HG03108 (cell line): ENCODE measurements around the gene ISM1.

Experiments used
- ATAC-seq: cut with Tn5 transposase; IDR thresholded peaks from one replicate; pipeline ENCODE4 v1.9.1; 2021; ENCODE audit warnings: moderate library complexity; ENCODE audit not compliant: unreplicated experiment

ISM1 gene

DNA sequence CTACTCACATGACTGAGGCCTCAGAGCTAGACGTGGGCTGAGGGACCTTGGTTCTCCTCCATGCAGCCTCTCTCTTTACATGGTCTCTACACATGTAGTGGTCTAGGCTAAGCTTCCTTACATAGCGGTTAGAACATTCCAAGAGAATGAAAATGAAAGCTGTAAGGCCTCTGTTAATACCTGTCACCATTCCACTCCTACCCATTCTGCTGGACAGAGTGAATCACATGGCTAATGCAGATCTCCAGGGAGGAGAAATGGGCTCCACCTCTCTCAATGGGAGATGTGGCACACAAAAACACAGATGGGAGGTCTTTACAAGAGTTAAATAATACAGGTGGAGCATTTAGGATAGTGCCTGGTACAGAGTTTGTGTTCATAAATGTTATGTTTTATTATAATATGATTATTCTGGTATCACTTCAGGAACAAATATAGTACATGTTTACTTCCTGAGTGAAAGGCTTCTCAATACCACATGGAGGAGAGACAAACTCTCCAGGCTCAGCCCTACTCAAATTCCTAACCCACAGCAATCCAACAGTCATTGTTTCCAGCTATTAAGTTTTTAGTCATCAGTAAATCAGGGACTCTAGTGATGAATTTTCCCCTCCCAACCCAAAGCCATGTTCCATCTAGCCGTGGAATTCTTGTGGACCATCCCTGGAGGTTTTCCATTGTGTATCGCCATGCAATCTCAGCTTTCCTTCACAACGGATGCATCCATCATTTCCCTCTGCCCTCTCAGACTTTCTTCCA lies 57.9 kb downstream of the ISM1 start:
- ATAC-seq: no peak

DNA sequence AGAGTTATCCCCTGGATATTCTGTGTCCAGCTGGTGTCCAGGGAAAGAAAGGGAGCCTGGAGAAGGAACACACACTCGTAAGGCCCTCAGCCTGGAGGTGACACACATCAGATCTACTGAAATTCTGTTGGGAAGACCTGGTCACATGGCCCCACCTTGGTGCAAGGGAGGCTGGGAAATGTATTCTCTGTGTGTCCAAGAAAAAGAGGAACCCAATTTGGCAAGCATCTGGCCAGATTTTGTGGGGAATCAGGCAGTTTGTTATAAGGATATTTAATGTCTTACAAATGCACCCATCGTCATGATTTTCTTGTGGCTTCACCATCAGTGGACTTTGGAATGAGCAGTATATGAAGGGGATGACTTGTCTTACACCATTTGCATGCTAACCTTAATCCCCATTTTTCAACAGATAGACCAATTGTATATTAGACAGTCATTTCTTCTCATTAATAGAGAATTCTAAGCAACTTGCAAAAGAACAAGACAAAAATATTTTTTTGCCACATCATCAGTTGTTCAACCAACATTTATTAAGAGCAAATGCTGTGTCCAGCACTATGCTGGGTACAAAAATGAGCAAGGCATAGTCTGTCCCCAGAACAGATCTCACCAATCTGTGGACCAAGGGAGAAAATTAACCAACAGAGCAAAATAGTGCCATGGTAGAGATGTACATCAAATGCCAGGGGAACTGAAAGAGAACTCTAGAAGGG lies 59.7 kb downstream of the ISM1 start:
- ATAC-seq: no peak

DNA sequence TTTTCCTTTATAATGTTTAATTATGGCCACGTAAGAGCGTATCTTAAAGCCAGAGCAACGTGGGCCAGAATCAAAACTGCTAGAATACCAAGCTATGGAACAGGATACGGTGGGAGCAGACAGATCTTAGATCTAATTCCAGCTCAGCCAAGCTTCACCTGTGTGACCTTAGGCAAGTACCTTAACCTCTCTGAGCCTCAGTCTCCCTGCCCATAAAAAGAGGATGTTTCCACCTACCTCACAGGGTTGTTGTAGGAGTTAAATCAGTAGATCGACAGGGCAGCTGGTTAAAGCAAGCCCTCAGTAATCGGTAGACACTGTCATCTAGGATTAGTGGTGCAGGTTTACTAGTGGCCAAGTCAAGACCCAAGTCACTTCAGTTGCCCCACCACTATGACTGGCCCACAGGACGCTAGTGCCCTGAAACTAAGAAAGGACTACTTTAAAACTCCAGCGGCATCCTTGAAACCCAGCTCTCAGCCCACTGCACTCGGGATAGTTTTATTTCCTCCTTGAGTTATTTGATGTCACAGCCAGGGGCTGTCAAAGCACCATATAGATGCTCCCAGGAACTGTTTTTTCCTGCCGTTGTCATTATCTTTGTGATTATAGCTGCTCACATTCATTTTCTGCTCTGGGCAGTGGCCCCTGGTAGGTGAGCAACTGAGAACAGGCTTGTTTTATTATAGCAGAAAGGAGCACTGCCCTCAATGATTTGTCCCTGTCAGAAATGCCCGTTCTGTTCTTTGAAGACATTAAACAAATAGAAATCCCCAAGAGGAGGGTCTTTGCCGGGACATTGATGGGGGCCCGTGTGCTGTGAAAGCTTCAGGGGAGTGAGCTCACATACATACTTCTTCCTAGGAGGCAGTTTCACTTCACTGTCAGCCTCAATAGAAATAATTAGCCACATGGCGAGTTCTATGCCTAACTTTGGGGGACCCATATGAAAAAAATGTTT lies 63.1 kb downstream of the ISM1 start:
- no peak for ATAC-seq

DNA sequence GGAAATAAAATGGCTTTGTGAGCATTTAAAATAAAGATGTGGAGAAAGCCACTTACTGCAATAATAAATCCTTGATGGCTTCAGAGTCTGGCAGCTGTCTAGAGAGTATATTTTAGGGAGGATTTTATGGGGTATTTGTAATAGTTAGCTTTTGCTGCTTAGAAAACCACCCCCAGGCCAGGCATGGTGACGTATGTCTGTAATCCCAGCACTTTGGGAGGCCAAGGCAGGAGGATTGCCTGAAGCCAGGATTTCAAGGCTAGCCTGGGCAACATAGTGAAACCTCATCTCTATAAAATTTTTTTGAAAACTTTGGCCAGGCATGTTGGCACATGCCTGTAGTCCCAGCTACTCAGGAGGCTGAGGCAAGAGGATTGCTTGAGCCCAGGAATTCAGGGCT lies 63.8 kb downstream of the ISM1 start:
- no peak for ATAC-seq

DNA sequence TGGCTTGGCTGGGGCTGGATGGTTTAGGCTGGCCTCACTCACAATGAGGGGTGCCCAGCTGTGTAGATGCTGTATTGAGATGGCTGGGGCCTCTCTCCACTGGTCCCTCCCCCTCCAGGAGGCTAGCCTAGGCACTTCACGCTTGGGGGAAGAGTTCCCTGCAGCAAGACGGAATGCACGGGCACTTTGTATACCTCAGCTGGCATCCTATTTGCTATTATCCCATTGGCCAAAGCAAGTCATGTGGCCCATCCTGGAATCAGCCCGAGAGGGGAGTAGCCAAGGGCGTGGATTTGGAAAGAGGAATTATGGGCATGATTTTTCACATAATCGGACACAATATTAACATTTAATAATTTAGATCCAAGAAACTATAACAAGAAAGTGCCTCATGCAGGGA lies 64.3 kb downstream of the ISM1 start:
- ATAC-seq: no peak

DNA sequence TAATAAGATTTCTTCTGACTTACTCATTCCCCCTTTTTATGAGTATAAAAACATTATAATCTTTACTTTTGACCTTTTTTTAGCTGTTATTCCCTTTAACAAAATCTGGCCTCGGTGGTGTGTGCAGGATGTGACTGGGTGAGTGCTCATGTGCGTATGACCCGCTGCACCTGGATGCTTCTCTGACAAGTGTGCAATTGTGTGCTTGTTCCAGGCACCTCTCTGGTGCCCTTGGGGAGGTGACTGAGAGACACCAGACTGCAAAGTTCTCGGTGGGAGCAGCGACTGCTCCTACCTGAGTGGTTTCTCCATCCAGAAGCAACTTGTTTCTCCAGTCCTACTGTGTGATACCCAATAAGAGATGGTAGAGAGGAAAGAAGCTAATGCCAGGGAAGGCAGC lies 65.0 kb downstream of the ISM1 start:
- no peak for ATAC-seq

DNA sequence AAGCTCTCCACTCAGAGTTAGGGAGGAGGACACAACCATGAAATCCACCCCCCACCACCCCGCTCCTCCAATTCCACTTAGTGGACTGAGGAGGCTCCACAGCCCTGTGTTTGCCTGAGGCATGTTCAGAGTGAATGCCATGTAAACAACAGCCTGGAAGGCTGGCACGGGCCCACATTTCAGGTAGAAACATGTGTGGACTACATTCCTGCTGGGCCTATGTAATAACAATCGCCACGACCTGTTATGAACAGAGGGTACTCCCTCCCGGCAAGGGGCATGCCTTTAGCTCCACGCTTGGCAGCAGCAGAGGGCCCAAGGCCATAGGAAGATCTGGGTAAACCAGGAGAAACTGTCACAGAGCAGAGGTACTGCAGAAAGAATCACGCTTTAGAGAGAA lies 65.5 kb downstream of the ISM1 start:
- no peak for ATAC-seq

DNA sequence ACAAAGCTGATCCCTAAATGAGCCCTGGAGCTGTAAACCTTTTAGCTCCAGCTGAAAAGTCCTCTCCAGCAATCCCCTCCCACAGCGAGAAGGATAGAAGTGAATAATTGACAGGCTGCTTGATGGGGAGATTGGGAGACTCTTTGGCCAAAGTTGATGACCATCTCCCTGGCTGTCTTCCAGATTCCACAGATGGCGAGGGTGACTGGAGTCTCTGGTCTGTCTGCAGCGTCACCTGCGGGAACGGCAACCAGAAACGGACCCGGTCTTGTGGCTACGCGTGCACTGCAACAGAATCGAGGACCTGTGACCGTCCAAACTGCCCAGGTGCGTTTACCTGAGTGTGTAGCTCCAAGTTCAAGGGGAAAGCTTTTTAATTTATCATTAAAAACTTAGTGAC lies 67.3 kb downstream of the ISM1 start:
- no peak for ATAC-seq

DNA sequence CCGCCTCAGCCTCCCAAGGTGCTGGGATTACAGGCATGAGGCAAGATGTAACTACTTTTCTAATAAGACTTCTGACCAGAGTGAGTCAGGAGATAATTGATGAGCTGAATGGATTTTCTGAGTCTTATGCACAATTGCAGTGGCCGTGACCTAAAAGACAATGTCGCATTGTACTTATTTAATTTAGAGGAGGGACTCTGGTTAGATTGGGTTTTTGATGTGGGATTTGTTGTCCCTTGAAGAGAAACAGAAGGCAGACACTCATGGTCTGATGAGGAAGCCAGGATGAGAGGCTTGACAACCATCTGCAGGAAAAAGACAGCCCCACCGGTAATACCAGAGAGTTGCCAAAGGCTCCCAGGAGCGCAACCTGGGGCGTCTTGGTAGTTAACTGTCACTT lies 68.0 kb downstream of the ISM1 start:
- no peak for ATAC-seq

DNA sequence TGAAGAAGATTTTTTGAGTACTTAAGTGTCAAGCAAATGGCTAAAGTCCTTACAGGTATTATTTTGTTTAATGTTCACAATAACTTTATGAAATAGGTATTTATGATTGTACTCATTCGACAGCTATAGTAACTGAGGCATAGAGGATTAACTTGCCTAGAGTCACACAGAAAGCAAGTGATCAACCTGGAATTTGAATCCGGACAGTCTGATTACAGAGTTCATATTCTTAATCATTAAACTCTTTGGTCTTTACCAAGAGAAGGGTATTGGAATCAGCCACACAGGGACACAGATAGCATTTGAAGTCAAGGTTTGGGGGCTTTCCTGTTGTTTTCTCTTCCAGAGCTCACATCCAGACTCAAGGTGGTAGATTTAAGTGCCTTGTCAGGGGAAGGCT lies 69.7 kb downstream of the ISM1 start:
- ATAC-seq: no peak

DNA sequence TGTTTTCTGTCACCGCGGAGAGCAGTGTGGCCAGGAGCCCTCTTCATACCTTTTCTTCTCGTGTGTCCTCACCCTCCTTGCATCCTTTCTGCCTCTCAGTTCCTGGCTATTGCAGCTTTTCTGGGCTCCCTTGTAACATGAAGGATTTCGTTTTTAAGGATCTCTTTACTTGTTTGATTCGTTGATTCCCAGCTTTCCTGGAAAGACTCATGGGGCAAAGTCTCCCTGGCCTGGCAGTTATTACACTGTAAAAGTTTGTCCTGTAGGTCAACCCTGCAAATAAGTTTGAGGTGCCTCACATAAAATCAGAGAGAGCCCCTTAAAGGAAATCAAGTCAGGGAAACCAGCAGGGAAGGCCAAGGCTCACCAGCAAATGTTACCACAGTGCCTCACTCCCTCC lies 70.1 kb downstream of the ISM1 start:
- no peak for ATAC-seq

DNA sequence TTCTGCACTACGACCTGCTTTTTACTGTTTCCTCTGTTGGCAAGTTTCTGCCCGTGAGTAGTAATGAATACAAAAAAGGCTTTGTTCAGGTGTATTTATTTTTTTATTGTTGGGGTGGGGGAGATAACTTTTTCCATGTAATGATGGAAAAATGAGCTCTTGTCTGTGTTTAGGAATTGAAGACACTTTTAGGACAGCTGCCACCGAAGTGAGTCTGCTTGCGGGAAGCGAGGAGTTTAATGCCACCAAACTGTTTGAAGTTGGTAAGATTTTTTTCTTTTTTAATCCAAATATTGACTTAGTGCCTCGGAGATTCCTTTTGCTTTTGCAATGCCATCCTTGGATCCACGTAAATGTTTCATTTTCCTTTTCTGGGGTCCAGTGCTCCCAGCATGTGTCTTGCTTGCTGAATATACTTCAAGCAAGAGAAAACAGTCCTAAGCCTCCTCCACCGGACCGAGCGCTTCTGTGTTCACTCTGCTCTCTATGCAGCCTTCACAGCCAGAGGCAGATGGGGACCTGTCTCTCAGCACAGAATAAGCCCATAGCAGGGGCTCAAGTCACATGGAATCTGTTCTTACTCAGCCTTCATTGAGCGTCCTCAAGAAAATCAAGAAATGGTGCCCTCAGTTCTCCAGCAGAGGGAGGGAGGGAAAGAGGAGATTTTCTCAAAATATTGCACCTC lies 71.3 kb downstream of the ISM1 start:
- no peak for ATAC-seq

DNA sequence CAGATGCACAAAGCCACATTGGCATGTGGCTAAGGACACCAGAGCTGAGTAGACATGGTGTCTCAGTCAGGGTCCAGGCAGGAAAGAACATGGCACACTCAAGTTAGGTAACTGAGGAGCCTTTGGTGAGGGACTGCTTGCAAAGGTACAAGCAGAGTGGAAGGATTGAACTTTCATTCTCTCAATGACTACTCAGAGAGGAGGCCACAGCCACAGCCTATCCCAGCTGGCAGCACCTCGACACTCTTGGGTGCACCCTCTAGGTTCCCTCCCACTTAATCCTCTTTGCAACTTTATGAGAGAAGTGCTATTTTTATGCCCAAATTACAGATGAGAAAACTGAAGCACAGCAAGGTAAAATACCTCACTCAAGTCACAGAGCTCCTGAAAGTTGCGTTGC lies 73.4 kb downstream of the ISM1 start:
- no peak for ATAC-seq

DNA sequence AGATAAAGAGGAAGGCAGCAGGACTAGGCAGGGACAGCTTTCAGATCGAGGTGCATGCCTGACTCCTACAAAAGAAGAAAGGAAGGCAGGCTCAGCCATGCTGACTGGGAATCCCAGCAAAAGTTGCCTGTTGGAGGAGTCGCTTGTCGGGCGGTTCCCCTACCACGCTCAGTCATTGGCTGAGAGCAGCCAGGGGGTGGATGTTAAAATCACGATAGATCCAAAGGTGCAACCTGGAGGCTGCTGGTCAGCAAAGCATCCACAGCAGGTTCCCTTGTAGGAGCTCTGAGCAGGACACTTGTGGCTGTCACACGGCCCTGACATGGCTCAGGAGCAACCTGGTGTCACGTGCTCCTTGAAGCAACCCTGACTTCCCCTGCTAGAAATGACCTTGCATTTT lies 74.6 kb downstream of the ISM1 start:
- ATAC-seq: no peak

DNA sequence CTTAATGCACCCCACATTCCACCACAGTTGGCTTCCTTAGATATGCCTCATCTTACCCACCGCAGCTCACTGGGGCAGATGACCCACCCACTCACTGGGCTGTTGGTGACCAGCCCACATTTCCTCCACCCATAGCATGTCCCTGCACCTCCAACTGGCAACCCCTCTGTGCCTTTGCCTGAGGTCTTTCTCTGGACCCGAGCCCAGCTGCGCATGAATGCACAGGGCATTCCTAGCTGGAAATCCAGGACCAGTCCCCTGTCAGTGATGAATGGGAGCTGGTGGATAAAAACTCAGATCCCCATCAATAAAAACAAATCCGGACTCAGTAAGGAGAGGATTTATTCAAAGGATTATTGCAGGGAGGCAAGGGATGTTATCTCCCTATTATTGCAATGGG lies 75.0 kb downstream of the ISM1 start:
- ATAC-seq: no peak

DNA sequence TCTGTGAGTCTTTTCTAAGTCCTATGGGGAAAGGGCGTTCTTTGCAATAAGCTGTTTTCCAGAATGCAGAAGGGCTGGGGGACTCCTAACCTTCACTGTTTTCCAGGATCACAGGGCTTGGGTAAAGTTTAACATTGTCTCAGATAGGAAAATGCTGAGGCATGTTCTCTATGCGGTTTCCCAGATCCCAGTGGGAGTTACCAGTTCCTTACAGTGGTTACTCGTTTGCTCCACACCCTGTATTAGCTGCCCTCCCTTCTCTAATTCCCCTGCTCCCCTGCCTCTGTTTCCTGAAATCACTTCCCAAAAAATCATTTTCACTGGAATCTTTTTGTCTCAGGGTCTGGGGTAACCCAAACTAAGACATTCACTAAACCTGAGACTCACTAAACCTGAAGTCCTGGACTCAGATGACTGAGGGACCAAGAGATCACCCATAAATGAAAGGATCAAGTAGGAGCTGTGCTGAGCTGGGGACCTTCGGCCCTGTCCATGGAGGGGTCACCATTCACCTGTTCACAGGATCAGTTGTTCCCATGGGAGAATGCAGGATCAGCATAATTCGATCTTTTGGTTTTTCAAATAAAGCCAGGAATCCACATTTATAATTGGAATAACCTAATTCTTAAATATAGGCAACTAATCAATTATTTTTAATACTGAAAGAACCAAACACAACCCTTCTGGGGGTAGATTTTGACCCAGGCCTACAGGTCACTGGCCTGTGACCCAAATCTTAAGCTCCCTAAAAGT lies 76.2 kb downstream of the ISM1 start:
- ATAC-seq: no peak

DNA sequence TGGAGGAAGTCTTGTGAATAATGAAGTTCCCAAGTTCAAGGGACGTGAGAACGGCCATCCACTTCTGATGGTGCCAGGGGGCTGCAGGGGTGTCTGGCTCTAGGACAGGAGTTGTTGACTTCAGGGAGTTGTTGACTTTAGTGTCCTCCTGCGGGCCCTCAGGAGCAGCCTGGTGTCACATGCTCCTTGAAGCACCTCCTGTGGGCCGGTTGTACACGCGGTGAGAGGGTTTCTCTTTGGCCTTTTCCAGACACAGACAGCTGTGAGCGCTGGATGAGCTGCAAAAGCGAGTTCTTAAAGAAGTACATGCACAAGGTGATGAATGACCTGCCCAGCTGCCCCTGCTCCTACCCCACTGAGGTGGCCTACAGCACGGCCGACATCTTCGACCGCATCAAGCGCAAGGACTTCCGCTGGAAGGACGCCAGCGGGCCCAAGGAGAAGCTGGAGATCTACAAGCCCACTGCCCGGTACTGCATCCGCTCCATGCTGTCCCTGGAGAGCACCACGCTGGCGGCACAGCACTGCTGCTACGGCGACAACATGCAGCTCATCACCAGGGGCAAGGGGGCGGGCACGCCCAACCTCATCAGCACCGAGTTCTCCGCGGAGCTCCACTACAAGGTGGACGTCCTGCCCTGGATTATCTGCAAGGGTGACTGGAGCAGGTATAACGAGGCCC lies 77.8 kb downstream of the ISM1 start:
- no peak for ATAC-seq

DNA sequence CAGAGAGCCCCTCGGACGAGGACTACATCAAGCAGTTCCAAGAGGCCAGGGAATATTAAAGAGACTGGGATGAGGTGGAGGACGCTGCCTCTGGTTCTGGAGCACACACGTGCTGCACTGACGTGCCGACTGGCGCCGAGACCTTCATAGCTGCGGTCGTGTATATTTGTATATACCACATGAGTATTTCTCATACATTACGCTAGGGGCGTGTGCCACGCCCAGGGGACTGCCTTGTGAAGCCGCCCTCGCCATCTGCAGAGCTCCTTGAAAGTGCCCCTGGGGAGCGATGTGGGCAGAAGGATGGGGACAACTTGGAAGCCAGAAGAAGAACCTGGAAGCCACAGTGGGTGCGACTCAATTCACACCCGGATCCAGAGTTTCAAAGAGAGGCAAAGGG lies 78.3 kb downstream of the ISM1 start:
- no peak for ATAC-seq

DNA sequence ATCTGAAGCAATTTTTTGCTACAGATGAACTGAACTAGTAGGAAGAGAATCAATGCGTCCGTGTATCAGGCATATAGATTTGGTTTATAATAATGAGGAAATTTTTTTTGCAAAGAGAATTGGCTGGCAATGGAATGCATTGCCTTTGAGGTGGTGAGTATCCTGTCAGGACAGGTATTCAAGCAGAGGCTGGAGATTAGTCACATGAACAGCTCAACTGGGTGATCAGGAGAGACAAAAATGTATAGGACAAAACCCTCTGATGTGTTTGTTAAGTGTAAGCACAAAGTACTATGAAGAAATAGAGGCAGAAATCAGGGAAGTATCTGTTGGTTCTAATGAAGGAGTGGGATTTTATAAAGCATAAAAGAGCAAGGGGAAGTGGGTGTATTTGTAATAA lies 80.5 kb downstream of the ISM1 start:
- no peak for ATAC-seq
